Stomach (tissue), 4 donors: ENCODE results near the gene CLDN7.

ENCODE experiments used
- POLR2A ChIP-seq, 4 donors: fragments of 450-650 bp; IDR thresholded peaks; one replicate each; pipeline ENCODE4 v1.6.1; 2016; ENCODE audit warnings: antibody characterized with exemption in 4 of 4, control low read depth in 2 of 4, mild to moderate bottlenecking in 1 of 4, moderate library complexity in 1 of 4
- TF ChIP-seq, protein P1 (sequence below), 7 experiments: fragments of 450-650 bp in 4 of 7; fragments of 200-600 bp in 3 of 7; sonication (generic) in 3 of 7; IDR thresholded peaks; one replicate each; pipeline ENCODE4 v1.5.1; 2016 to 2019; ENCODE audit warnings: antibody characterized with exemption in 7 of 7, control low read depth in 2 of 7, mild to moderate bottlenecking in 1 of 7

DNA sequence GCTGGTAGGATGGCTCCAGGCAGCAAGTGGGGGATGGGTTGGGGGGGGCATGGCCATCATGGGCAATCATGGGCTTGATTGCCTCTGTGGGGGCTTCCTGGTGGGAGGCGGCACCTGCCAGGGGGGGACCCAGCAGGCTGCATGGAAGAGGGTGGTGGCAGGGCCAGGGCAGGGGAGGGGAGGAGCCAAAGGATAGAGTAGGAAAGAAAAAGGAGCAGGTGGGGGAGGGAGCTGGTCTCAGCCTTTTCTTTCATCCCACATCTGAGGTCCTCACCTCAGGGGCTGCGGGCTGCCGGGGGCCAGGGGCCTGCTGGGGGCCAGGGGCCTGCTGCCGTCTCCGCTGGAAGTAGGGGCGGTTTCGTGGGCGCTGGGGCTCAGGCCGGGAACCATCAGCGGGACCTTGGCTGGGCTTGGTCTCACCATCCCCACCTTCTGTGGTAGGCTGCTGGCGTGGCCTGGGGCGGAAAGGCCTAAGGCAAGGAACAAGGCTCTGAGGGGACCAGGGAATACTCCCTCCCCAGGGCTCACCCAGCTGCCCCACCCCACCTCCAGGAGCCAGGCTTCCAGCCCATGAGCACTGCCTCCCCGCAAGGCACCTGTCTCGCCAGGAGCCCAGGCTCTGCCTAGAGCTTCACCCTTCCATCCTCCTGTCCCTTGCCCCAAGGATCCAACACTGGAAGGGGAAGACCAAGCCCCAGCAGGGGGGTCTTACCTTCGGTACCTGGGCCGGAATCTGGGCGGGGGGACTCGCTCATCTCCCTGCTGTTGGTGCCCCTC lies 27.2 kb upstream of the CLDN7 start:
- no peak for TF ChIP-seq POLR2A (IDR thresholded peaks at IDR 0.05)
- TF ChIP-seq, protein P1, sequence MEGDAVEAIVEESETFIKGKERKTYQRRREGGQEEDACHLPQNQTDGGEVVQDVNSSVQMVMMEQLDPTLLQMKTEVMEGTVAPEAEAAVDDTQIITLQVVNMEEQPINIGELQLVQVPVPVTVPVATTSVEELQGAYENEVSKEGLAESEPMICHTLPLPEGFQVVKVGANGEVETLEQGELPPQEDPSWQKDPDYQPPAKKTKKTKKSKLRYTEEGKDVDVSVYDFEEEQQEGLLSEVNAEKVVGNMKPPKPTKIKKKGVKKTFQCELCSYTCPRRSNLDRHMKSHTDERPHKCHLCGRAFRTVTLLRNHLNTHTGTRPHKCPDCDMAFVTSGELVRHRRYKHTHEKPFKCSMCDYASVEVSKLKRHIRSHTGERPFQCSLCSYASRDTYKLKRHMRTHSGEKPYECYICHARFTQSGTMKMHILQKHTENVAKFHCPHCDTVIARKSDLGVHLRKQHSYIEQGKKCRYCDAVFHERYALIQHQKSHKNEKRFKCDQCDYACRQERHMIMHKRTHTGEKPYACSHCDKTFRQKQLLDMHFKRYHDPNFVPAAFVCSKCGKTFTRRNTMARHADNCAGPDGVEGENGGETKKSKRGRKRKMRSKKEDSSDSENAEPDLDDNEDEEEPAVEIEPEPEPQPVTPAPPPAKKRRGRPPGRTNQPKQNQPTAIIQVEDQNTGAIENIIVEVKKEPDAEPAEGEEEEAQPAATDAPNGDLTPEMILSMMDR (IDR thresholded peaks at IDR 0.05), result no peak
